Memory B cell (primary cell): ENCODE measurements around the gene TANK.

Source experiments
- ATAC-seq: fragments of 150-1000 bp; cut with Tn5 transposase; 2 replicates; pipeline ENCODE4 v1.10.0; 2021; ENCODE audit warnings: low read depth, mild to moderate bottlenecking, moderate library complexity
- DNase-seq, 2 donors: peaks; one replicate each; pipeline ENCODE4 v3.0.0; 2022; ENCODE audit warnings: low spot score in 2 of 2
- H3K27ac Mint-ChIP-seq: one replicate; pipeline ENCODE4 v1.8.0; 2022; ENCODE audit warnings: mild to moderate bottlenecking, moderate library complexity, mixed read lengths
- H3K27me3 Mint-ChIP-seq: one replicate; pipeline ENCODE4 v1.8.0; 2022; ENCODE audit warnings: mixed read lengths
- H3K36me3 Mint-ChIP-seq: one replicate; pipeline ENCODE4 v1.8.0; 2022; ENCODE audit warnings: mild to moderate bottlenecking, mixed read lengths
- H3K4me1 Mint-ChIP-seq: one replicate; pipeline ENCODE4 v1.8.0; 2022; ENCODE audit warnings: mixed read lengths
- H3K4me3 Mint-ChIP-seq: one replicate; pipeline ENCODE4 v1.8.0; 2022; ENCODE audit warnings: mild to moderate bottlenecking, moderate library complexity, mixed read lengths
- H3K9me3 Mint-ChIP-seq: one replicate; pipeline ENCODE4 v1.8.0; 2022; ENCODE audit warnings: mixed read lengths

The TANK gene

DNA sequence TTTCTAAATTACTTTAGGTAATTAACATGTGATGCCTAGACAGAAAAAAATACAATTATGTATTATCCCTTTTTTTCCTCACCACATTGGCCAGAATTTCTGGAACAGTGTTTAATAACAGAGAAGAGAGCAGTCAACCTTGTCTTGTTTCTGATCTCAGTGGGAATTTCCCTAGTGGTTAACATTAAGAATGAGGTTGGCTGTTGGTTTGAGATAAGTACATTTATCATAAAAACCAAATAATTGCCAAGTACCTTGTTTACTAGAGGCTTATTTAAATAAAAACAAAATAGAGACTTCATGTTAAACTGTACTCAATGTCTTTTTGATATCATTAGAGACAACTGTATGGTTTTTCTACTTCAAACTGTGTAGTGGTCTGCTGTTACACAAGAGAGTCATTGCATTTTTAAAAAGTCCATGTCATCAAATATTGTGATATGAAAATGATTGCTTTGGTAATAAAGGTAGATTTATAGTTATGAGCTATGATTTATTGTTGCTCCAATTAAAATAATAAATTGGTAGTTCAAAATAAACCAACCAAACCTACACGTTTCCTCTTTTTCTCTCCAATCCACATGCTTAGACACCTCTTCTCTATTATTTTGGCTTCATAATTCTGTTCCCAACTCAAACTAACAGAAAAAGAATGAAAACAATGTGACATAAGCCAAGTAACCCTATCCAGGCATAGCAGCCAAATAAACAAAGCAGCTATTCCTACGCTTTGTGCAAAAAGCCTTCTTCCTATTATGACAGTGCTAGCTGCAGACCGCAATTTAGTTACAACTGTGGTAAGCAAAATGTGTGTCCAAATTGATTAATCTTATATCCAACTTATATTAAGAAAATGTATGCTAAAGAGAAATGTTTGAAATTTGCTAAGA, 20.9 kb upstream of the TANK start:
- H3K27me3 Mint-ChIP-seq = no peaks in the 10 kb centered on the region
- H3K4me3 Mint-ChIP-seq = peak overlapping the region; percentile 92
- DNase-seq = no peak
- peak; percentile 40 for ATAC-seq
- H3K27ac Mint-ChIP-seq = peak overlapping the region; percentile 100
- peaks cover 1% of the 10 kb centered on the region for H3K9me3 Mint-ChIP-seq
- H3K4me1 Mint-ChIP-seq = peaks cover 55% of the 10 kb centered on the region
- H3K36me3 Mint-ChIP-seq = peaks cover 15% of the 10 kb centered on the region

DNA sequence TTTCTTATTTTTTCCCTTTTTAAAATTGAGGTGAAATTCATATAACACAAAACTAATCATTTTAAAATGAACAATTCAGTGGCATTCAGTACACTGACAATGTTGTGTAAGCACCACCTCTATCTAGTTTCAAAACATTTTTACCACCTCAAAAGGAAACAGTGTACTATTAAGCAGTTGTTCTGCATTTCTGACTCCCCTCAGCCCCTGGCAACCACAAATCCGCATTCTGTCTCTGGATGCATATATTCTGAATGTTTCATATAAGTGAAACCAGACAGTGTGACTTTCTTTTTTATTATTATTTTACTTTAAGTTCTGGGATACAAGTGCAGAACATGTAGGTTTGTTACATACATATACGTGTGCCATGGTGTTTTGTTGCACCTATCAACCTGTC, 19.2 kb upstream of the TANK start:
- H3K4me1 Mint-ChIP-seq = peaks cover 63% of the 10 kb centered on the region
- H3K36me3 Mint-ChIP-seq = peaks cover 29% of the 10 kb centered on the region
- no peaks in the 10 kb centered on the region for H3K27me3 Mint-ChIP-seq
- H3K27ac Mint-ChIP-seq = peak overlapping the region; percentile 86
- ATAC-seq = no peak
- DNase-seq = no peak
- peak overlapping the region; percentile 84 for H3K4me3 Mint-ChIP-seq
- peaks cover 5% of the 10 kb centered on the region for H3K9me3 Mint-ChIP-seq

DNA sequence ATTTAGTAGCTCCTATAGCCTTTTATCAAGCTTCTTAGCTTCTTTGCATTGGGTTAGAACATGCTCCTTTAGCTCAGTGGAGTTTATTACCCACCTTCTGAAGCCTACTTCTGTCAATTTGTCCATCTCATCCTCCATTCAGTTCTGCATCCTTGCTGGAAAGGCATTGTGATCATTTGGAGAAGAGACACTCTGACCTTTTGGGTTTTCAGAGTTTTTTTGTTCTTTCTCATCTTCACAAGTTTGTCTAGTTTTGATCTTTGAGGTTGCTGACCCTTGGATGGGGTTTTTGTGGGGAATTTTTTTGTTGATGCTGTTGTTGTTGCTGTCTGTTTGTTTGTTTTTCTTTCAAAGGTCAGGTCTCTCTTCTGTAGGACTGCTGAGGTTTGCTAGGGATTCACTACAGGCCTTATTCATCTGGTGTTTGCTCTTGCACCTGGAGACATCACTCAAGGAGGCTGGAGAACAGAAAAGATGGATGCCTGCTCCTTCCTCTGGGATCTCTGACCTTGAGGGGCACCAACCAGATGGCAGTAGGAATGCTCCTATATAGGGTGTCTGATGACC, 13.9 kb upstream of the TANK start:
- Mint-ChIP-seq H3K4me1 (peaks cover 63% of the 10 kb centered on the region), H3K4me3 (peak overlapping the region; percentile 9), H3K27ac (peak overlapping the region; percentile 84), H3K27me3 (no peaks in the 10 kb centered on the region), H3K36me3 (peaks cover 62% of the 10 kb centered on the region), H3K9me3 (peaks cover 12% of the 10 kb centered on the region)
- DNase-seq (no peak), ATAC-seq (no peak)

DNA sequence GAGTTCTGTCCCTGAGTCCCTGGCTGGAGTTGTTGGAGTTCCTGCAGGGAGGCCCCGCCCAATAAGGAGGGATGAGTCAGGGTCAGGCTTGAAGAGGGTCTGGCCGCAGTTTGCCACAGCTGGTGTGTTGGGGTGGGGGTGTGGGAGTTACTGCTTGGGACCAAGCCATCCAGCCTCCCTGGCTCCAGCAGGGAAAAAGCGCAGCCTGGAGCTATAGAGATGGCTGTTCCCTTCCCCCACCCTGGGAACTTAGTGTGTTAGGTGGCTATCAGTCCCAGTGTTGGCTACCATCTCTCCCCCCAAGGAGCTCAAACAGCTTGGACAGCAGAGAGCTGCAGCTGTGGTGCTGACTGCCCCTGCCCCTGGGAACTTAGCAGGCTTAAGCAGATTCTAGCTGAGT, 13.2 kb upstream of the TANK start:
- peaks cover 16% of the 10 kb centered on the region for H3K9me3 Mint-ChIP-seq
- no peak overlapping the region for H3K4me3 Mint-ChIP-seq
- no peak for DNase-seq
- peaks cover 65% of the 10 kb centered on the region for H3K36me3 Mint-ChIP-seq
- H3K27me3 Mint-ChIP-seq = no peaks in the 10 kb centered on the region
- H3K4me1 Mint-ChIP-seq = peaks cover 56% of the 10 kb centered on the region
- no peak for ATAC-seq
- H3K27ac Mint-ChIP-seq = no peak overlapping the region

DNA sequence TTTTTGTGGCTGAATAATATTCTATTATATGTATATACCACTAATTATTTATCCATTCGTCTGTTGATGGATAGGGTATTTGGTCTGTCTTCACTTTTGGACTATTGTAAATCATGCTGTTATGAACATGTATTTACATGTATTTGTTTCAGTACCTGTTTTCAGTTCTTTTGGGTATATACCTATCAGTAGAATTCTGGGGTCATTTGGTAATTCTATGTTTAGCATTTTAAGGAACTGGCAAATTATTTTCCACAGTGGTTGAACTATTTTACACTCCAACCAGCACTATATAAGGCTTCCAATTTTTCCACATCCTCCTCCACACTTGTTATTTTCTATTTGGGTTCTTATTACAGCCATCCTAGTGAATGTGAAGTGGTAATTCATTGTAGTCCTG, 12.4 kb upstream of the TANK start:
- Mint-ChIP-seq H3K4me3 (no peak overlapping the region), H3K36me3 (peaks cover 67% of the 10 kb centered on the region), H3K27ac (peak overlapping the region; percentile 32), H3K9me3 (peaks cover 18% of the 10 kb centered on the region), H3K27me3 (no peaks in the 10 kb centered on the region), H3K4me1 (peaks cover 49% of the 10 kb centered on the region)
- DNase-seq (no peak), ATAC-seq (peak; percentile 69)

DNA sequence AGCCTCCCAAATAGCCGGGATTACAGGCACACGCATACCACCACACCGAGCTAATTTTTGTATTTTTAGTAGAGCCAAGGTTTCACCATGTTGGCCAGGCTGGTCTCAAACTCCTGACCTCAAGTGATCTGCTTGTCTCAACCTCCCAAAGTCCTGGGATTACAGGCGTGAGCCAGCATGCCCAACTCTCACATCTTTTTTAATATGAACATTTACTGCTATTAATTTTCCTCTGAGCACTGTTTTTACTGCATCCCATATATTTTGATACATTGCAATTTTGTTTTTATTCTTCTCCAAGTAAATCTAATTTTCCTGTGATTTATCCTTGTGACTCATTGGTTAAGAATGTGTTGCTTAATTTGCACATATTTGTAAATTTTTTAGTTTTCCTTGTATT, 9.5 kb upstream of the TANK start:
- DNase-seq (no peak), ATAC-seq (no peak)
- Mint-ChIP-seq H3K27ac (peak overlapping the region; percentile 21), H3K36me3 (peaks cover 61% of the 10 kb centered on the region), H3K9me3 (peaks cover 14% of the 10 kb centered on the region), H3K4me3 (no peak overlapping the region), H3K27me3 (no peaks in the 10 kb centered on the region), H3K4me1 (peaks cover 37% of the 10 kb centered on the region)

DNA sequence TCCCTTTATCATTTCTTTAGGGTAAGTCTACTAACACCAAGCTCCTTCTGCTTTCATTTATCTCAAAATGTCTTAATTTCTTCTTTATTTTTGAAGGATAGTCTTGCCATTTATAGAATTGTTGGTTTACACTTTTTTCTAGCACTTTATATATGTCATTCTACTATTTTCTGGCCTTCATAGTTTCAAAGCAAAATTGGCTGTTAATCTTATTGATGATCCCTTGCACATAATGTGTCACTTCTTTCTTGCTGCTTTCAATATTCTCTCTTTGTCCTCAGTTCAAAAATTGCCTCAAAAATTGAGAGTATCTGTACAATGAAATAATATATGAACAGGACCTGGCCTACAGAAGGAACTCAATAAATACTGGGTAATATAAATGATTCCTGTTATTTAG, 7.9 kb upstream of the TANK start:
- Mint-ChIP-seq H3K36me3 (peaks cover 61% of the 10 kb centered on the region), H3K9me3 (peaks cover 14% of the 10 kb centered on the region), H3K27ac (peak overlapping the region; percentile 9), H3K4me1 (peaks cover 36% of the 10 kb centered on the region), H3K4me3 (no peak overlapping the region), H3K27me3 (no peaks in the 10 kb centered on the region)
- no peak for ATAC-seq
- DNase-seq = no peak

DNA sequence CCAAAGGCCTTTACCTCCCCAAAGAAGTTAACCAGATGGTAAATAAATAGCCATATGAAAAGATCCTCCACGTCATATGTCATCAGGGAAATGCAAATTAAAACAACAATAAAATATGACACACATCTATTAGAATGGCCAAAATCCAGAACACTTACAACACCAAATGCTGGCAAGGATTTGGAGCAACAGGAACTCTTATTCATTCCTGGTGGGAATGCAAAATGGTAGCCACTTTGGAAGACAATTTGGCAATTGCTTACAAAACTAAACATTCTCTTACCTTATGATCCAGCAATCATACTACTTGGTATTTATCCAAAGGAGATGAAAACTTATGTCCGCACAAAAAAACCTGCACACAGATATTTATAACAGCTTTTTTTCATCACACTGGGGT, 1.3 kb upstream of the TANK start:
- Mint-ChIP-seq H3K4me1 (peaks cover 40% of the 10 kb centered on the region), H3K27ac (peak overlapping the region; percentile 97), H3K4me3 (no peak overlapping the region), H3K9me3 (no peaks in the 10 kb centered on the region), H3K36me3 (peaks cover 27% of the 10 kb centered on the region), H3K27me3 (no peaks in the 10 kb centered on the region)
- no peak for ATAC-seq
- DNase-seq = no peak

DNA sequence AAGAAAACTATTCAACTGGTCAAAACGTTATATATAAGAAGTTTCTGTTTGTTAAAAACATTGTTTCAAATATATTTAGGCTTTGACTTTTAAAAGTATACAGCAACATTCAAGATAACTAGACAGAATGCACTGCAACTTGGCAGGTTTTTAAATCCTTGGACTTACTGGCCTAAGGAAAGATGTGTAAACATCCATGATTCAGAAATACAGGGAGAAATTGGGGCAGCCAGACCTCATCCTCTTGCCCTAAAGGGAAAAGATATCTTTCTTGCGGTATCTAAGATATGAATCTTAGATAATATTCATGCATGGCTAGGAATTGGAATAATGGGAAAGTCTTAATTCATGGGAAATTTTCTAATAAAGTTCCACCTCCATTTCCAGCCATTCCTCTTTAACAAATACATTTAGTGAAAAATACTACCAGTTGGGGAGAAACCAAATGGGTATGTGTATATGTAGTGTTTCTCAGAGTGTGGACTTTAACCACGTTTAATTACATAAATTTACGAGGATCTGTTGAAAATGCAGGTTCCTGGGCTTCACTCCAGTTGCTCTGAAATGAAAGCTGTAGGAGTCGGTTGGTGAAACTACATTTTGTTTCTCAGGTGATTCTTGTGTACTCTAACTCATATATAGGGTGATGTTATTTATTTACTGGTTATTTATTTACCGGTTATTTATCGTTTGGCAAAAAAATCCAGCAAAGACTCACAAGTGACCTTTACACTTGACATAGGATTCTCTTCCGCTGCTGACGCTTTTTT, 587 bp upstream of the TANK start:
- H3K4me3 Mint-ChIP-seq = peak overlapping the region; percentile 93
- H3K4me1 Mint-ChIP-seq = peaks cover 37% of the 10 kb centered on the region
- no peak for ATAC-seq
- H3K9me3 Mint-ChIP-seq = no peaks in the 10 kb centered on the region
- no peak for DNase-seq
- H3K27ac Mint-ChIP-seq = peak overlapping the region; percentile 97
- H3K27me3 Mint-ChIP-seq = no peaks in the 10 kb centered on the region
- H3K36me3 Mint-ChIP-seq = peaks cover 24% of the 10 kb centered on the region

DNA sequence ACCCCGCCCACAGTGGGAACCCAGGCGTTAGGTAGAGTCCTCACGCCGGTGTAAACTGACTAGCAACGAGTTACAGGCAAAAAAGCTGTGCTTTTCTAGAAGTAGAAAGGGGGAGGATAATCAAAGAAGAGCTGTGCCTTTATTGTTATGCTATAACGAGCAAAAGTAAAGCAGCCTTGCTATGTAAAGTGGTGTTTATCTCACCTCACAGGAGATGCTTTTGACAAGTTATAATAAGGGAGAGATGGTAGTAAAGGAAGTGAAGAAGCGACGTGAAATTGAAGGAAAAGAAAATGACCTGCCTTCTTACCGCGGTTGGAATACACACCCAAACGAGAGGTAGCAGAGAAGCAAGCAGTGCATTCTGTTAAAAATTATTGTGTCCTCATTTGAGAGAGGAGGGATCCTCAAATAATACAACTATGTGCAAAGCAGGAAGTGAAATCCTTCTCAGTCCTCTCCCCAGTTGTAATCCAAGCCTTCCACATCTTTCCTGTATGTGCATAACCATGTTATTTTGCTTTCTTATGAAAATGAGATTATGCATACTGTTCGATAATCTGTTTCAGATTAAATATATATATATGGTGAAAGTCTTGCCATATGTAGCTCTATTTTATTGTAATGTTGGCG, 962 bp downstream of the TANK start:
- Mint-ChIP-seq H3K4me3 (peak overlapping the region; percentile 93), H3K9me3 (no peaks in the 10 kb centered on the region), H3K36me3 (peaks cover 18% of the 10 kb centered on the region), H3K27me3 (no peaks in the 10 kb centered on the region), H3K4me1 (peaks cover 39% of the 10 kb centered on the region), H3K27ac (peak overlapping the region; percentile 97)
- peak; percentile 34 for ATAC-seq
- DNase-seq = peak in 1 of 2 donors; percentile 34

DNA sequence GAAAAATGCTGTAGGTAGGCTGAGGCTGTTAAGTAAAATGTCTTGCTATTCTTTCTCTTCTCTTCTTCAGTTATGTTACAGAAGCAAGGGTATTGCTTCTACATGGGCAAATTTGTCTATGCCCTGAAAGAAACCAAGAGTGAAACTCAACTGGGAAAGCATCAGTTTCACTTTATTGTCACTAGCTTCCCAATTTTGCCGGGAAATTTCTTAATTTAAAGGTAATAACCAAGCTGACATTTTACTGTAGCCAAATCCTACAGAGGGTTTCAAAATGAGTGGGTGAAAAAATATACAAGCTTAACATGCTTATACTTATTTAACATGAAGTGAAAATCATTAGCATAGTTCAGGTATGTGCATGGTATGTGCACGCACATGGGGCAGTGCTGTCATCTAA, 3.2 kb downstream of the TANK start:
- Mint-ChIP-seq H3K27me3 (no peaks in the 10 kb centered on the region), H3K36me3 (peaks cover 15% of the 10 kb centered on the region), H3K4me1 (peaks cover 46% of the 10 kb centered on the region), H3K9me3 (no peaks in the 10 kb centered on the region), H3K4me3 (peak overlapping the region; percentile 76), H3K27ac (peak overlapping the region; percentile 85)
- DNase-seq = no peak
- ATAC-seq = no peak

DNA sequence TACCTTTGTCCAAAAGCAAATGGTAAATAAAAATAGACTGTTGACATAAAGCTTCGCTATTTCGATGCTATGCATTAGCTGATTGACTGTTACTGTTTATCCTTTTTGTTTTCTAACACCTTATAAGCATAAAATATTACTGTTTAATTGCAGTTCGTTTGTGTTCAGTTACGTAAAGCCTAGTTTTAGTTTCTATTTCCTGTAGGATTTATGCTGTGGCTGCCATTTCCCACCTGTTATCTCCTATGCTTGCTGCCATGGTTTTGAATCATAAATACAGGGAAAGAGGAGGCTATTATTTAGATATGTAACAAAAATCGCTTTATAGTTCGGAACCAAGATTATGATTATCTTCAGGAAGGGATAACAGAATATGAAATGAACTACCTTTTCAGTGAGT, 3.9 kb downstream of the TANK start:
- DNase-seq (no peak), ATAC-seq (no peak)
- Mint-ChIP-seq H3K27ac (no peak overlapping the region), H3K4me3 (peak overlapping the region; percentile 76), H3K27me3 (no peaks in the 10 kb centered on the region), H3K36me3 (peaks cover 11% of the 10 kb centered on the region), H3K4me1 (peaks cover 50% of the 10 kb centered on the region), H3K9me3 (no peaks in the 10 kb centered on the region)

DNA sequence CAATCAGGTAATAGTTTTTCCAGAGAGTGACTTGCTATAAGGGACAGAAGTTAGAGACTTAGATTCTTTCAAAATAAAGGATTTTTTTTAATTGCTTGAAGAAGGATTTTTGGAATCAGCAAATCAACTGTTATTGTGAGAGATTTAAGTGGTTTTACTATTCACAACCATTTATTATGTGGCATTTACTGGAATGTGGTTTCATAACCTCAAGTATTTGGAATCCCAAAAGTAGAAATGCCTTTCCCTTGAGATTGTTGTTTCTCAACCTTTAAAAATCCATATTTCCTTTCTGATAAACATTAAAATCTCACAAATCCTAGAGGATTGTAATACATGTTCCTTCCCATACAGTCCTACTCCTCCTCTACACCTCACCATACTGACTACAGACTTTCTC, 5.0 kb downstream of the TANK start:
- H3K36me3 Mint-ChIP-seq = peaks cover 10% of the 10 kb centered on the region
- H3K27ac Mint-ChIP-seq = peak overlapping the region; percentile 93

DNA sequence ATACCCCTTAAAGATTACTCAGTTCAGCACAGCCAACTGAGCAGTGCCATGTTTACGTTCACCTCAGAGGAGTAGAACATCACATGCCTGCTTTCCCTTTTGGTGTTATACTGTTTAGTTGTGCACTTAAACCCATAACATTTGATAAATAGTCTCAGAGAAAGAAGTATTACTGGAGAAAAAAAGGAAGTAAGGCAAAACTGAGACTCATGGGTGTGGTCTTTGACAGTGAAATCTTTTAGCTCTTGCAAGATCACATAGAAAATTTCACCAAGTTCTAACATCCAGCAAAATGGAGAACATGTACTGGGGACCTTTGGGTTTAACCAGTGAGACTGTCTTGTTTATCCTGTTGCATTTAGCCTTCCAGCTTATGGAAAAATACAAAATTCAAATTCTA, 5.6 kb downstream of the TANK start:
- Mint-ChIP-seq H3K9me3 (no peaks in the 10 kb centered on the region), H3K4me3 (peak overlapping the region; percentile 71), H3K27me3 (no peaks in the 10 kb centered on the region), H3K4me1 (peaks cover 62% of the 10 kb centered on the region), H3K36me3 (peaks cover 9% of the 10 kb centered on the region), H3K27ac (peak overlapping the region; percentile 93)
- ATAC-seq (peak; percentile 67), DNase-seq (no peak)

More for the DNA sequence above, 5.0 kb downstream of the TANK start:
- Mint-ChIP-seq H3K4me3 (no peak overlapping the region), H3K9me3 (no peaks in the 10 kb centered on the region), H3K4me1 (peaks cover 58% of the 10 kb centered on the region), H3K27me3 (no peaks in the 10 kb centered on the region)
- DNase-seq (no peak), ATAC-seq (peak; percentile 1)
